Lung (tissue), 12 donors: Measurements from ENCODE around the gene EEF1AKMT2. TPM values are rescaled to one million over a fixed set of nuclear protein-coding genes. Genes with fewer than 3 reads are reported as not detected.

Experiments used
- ATAC-seq: fragments of 200-7000 bp; cut with Tn5 transposase; one replicate; pipeline ENCODE4 v1.9.1; 2020; ENCODE audit warnings: moderate number of reproducible peaks; ENCODE audit not compliant: insufficient read depth, low FRiP score
- DNase-seq, 3 donors: peaks; one replicate each; pipeline ENCODE4 v3.0.0-alpha.2; 2013 to 2017
- H3K27ac ChIP-seq, 2 donors: one replicate each; pipeline ENCODE4 v1.5.1; 2013; ENCODE audit warnings: mild to moderate bottlenecking in 2 of 2, moderate library complexity in 2 of 2, control low read depth in 1 of 2, inconsistent platforms in 1 of 2, low read depth in 1 of 2, low read length in 1 of 2
- H3K27me3 ChIP-seq, 3 donors: one replicate each; pipeline ENCODE4 v1.5.1; 2013; ENCODE audit warnings: low read length in 2 of 3; ENCODE audit not compliant: control insufficient read depth in 3 of 3, insufficient read depth in 3 of 3
- H3K36me3 ChIP-seq, 4 donors: one replicate each; pipeline ENCODE4 v1.5.1; 2013; ENCODE audit warnings: low read length in 4 of 4, mild to moderate bottlenecking in 1 of 4, moderate library complexity in 1 of 4; ENCODE audit not compliant: control insufficient read depth in 4 of 4, insufficient read depth in 4 of 4
- H3K4me1 ChIP-seq, 5 donors: one replicate each; pipeline ENCODE4 v1.5.1; 2013; ENCODE audit warnings: low read length in 5 of 5, mild to moderate bottlenecking in 2 of 5, moderate library complexity in 1 of 5; ENCODE audit not compliant: control insufficient read depth in 5 of 5, insufficient read depth in 5 of 5
- H3K4me3 ChIP-seq: one replicate; pipeline ENCODE4 v1.5.1; 2013; ENCODE audit warnings: mild to moderate bottlenecking, control low read depth, moderate library complexity
- H3K9ac ChIP-seq, 2 donors: one replicate each; pipeline ENCODE4 v1.5.1; 2013; ENCODE audit warnings: low read length in 2 of 2, control low read depth in 1 of 2; ENCODE audit not compliant: insufficient read depth in 1 of 2
- H3K9me3 ChIP-seq, 4 donors: one replicate each; pipeline ENCODE4 v1.5.1; 2013; ENCODE audit warnings: low read length in 3 of 4, mild to moderate bottlenecking in 1 of 4, moderate library complexity in 1 of 4; ENCODE audit not compliant: control insufficient read depth in 4 of 4, insufficient read depth in 3 of 4
- WGBS, 2 donors: extraction: QIAGEN DNeasy Blood & Tissue Kit; methylation state at CpG; one replicate each; pipeline ENCODE4 v1.1.7; 2013; 5-methylcytosine and 5-hydroxymethylcytosine counted together
- polyA plus RNA-seq, 2 donors: library from polyadenylated mRNA; stranded (reverse); fragments of 200-250 nt; gene quantifications; one replicate each; pipeline ENCODE4 v1.2.1, GENCODE V29; 2013
- total RNA-seq, 2 donors: library from RNA; depleted of rRNA in 1 of 2; stranded (reverse); fragments of >200 nt in 1 of 2; gene quantifications; one replicate each; pipeline ENCODE4 v1.2.1, GENCODE V29; 2014 to 2021
- TF ChIP-seq, protein P1 (sequence below): IDR thresholded peaks from 2 replicates; pipeline ENCODE4 v1.5.1; 2012; ENCODE audit warnings: mild to moderate bottlenecking; ENCODE audit errors: control extremely low read depth, extremely low read depth
- donor health status: control.
- donor health status: control.
- donor health status: Bipolar disorder and iron deficiency.
- donor health status: healthy.
- donor health status: DM: yes; HTN: yes; CAD: no.

EEF1AKMT2 gene
- total and polyA plus RNA-seq, 4 donors = 9.0 to 37.9 (median 16.0) TPM

DNA sequence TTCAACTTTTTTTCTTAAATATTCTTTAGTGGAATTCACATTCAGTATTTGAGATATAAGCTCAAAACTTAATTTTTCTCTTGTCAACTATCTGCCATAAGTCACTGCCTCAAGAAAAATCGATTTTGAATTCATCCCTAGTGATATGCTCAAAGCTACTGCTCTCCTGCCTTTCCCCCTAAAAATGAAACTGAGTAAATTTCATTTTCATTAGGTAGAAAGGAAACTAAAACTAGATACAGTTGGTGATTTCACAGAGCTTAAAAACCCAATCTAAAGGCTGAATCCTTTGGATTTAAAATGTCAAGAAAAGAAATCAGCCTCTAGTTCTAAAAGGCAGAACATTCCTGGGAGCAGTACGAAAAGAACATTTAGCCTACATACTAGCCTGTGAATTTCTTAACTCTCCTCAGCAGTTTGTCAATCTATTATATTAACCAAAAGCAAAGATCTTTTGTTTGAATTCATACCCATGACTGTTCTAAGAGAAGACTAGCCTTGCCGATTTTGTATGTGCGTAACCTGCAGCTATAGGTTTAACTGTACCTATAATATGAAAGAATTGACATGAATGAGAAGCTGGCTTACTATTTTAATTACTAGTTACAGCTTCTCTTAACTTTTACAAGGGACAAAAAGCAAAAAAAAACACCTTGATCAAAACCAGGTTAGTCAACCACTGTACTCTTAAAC is 42.6 kb downstream of the EEF1AKMT2 start:
- Histone ChIP-seq H3K4me1 (peaks cover 0 to 16% (median 4%) of the 10 kb centered on the region in 5 donors), H3K9me3 (no peaks in the 10 kb centered on the region), H3K27ac (no peak overlapping the region), H3K36me3 (peaks cover 0 to 17% (median 4%) of the 10 kb centered on the region in 4 donors), H3K9ac (no peak overlapping the region), H3K4me3 (no peak overlapping the region), H3K27me3 (no peaks in the 10 kb centered on the region)
- DNase-seq = no peak
- TF ChIP-seq, protein P1, sequence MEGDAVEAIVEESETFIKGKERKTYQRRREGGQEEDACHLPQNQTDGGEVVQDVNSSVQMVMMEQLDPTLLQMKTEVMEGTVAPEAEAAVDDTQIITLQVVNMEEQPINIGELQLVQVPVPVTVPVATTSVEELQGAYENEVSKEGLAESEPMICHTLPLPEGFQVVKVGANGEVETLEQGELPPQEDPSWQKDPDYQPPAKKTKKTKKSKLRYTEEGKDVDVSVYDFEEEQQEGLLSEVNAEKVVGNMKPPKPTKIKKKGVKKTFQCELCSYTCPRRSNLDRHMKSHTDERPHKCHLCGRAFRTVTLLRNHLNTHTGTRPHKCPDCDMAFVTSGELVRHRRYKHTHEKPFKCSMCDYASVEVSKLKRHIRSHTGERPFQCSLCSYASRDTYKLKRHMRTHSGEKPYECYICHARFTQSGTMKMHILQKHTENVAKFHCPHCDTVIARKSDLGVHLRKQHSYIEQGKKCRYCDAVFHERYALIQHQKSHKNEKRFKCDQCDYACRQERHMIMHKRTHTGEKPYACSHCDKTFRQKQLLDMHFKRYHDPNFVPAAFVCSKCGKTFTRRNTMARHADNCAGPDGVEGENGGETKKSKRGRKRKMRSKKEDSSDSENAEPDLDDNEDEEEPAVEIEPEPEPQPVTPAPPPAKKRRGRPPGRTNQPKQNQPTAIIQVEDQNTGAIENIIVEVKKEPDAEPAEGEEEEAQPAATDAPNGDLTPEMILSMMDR = no peak
- ATAC-seq = no peak
- WGBS, 2 donors = 78 to 88% methylated on average over 4 of the region's 4 CpGs

DNA sequence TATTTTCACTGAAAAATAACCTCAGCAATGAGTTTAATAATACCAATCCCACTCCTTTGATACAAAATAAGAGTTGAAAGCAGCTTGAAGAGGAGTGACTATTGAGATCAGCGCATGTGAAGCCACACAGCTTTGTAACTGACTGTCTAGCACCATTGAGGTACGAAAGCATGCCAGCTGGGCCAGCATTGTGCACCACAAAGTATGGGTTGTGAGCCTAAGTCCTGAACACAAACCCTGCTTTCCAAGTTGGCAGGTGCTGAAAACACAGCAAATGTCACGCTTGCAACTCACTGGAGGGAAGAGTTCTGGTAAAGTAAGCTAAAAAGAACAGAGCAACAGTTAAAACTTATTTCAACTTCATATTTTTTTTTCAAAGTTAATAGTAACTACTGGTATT is 43.5 kb downstream of the EEF1AKMT2 start:
- no peaks in the 10 kb centered on the region for H3K27me3 ChIP-seq
- H3K9me3 ChIP-seq = no peaks in the 10 kb centered on the region
- WGBS, 2 donors = 95 to 98% methylated on average over 3 of the region's 3 CpGs
- no peak overlapping the region for H3K9ac ChIP-seq
- H3K4me3 ChIP-seq = no peak overlapping the region
- H3K36me3 ChIP-seq = peaks cover 0 to 17% (median 4%) of the 10 kb centered on the region in 4 donors
- ATAC-seq (no peak), DNase-seq (no peak)
- TF ChIP-seq, protein P1 = no peak
- no peak overlapping the region for H3K27ac ChIP-seq
- peaks cover 0 to 16% (median 4%) of the 10 kb centered on the region in 5 donors for H3K4me1 ChIP-seq

DNA sequence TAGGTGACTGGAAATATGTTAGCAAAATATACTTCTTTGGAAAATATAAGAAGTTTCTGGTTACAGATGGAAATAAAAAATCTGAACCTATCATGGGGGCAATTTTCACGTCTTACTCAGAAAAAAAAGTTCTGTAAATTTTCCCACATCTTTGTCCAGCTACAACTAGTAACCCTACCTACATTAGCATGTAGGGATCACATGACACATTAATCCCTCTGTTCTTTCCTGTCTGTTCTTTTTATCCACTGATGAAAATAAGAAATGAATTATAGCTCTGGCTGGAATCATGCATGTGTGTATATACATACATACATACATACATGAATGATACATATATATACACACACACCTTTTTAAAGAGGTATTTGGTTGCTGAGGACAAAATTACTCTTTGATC is 43.9 kb downstream of the EEF1AKMT2 start:
- Histone ChIP-seq H3K9ac (no peak overlapping the region), H3K4me3 (no peak overlapping the region), H3K27ac (no peak overlapping the region), H3K36me3 (peaks cover 0 to 17% (median 4%) of the 10 kb centered on the region in 4 donors), H3K27me3 (no peaks in the 10 kb centered on the region), H3K4me1 (peaks cover 0 to 17% (median 4%) of the 10 kb centered on the region in 5 donors), H3K9me3 (no peaks in the 10 kb centered on the region)
- DNase-seq = no peak
- no peak for ATAC-seq
- 90 to 100% methylated on average over 1 of the region's 1 CpG for WGBS, 2 donors
- TF ChIP-seq, protein P1 = no peak
